ENCODE results near the gene FSIP1.
A peak's percentile ranks its signal among the peaks of the same experiment; 100 is the strongest.

The FSIP1 gene

GRCh38 chr15:39756806-39757522 lies 25.7 kb downstream of the FSIP1 start:
- peak; percentile 60 for DNase-seq

- DNase-seq: no peak
Observed at GRCh38 chr15:39752991-39753390, 29.6 kb downstream of the FSIP1 start.

- no peak for DNase-seq
Observed at GRCh38 chr15:39752246-39752645, 30.4 kb downstream of the FSIP1 start.

- DNase-seq: peak; percentile 5
Observed at GRCh38 chr15:39748276-39748675, 34.4 kb downstream of the FSIP1 start.

- peak; percentile 57 for DNase-seq
Observed at GRCh38 chr15:39747326-39747725, 35.3 kb downstream of the FSIP1 start.

GRCh38 chr15:39746714-39747276 lies 35.8 kb downstream of the FSIP1 start:
- DNase-seq: no peak

- DNase-seq: no peak
Observed at GRCh38 chr15:39746176-39746575, 36.5 kb downstream of the FSIP1 start.

GRCh38 chr15:39745415-39745814 lies 37.2 kb downstream of the FSIP1 start:
- DNase-seq: no peak

GRCh38 chr15:39744334-39745103 lies 38.1 kb downstream of the FSIP1 start:
- no peak for DNase-seq

- DNase-seq: no peak
Observed at GRCh38 chr15:39743611-39744010, 39.0 kb downstream of the FSIP1 start.

GRCh38 chr15:39741258-39741657 lies 41.4 kb downstream of the FSIP1 start:
- no peak for DNase-seq

GRCh38 chr15:39738998-39739397 lies 43.6 kb downstream of the FSIP1 start:
- no peak for DNase-seq

- DNase-seq: no peak
Observed at GRCh38 chr15:39737196-39737550, 45.5 kb downstream of the FSIP1 start.

- DNase-seq: no peak
Observed at GRCh38 chr15:39736412-39737195, 46.0 kb downstream of the FSIP1 start.

GRCh38 chr15:39735120-39735717 lies 47.4 kb downstream of the FSIP1 start:
- no peak for DNase-seq

GRCh38 chr15:39731266-39731665 lies 51.4 kb downstream of the FSIP1 start:
- DNase-seq: no peak

GRCh38 chr15:39730552-39730951 lies 52.1 kb downstream of the FSIP1 start:
- no peak for DNase-seq

GRCh38 chr15:39729500-39729899 lies 53.1 kb downstream of the FSIP1 start:
- no peak for DNase-seq

- DNase-seq: no peak
Observed at GRCh38 chr15:39728845-39729244, 53.8 kb downstream of the FSIP1 start.

GRCh38 chr15:39721893-39722292 lies 60.7 kb downstream of the FSIP1 start:
- no peak for DNase-seq

- peak; percentile 51 for DNase-seq
Observed at GRCh38 chr15:39720621-39721611, 61.7 kb downstream of the FSIP1 start.

GRCh38 chr15:39720081-39720480 lies 62.6 kb downstream of the FSIP1 start:
- DNase-seq: no peak

Data from HCEC 1CT (cell line).